WTC11 (cell line): Measurements from ENCODE around the gene SLC29A1.

Source experiments
- ATF3 ChIP-seq: sonication (generic); formaldehyde crosslinking; conservative IDR thresholded peaks from 2 replicates; pipeline ENCODE4 v1.8.1; 2022; ENCODE audit warnings: mild to moderate bottlenecking, missing genetic modification reagents
- CTCF ChIP-seq: fragments of 200-600 bp; IDR thresholded peaks from 2 replicates; pipeline ENCODE4 v1.8.0; 2022; ENCODE audit warnings: antibody characterized with exemption
- FOXP4 ChIP-seq: sonication (generic); formaldehyde crosslinking; IDR thresholded peaks from 2 replicates; pipeline ENCODE4 v1.8.0; 2022; ENCODE audit warnings: mild to moderate bottlenecking, missing genetic modification reagents
- USF2 ChIP-seq: sonication (generic); formaldehyde crosslinking; IDR thresholded peaks from 2 replicates; pipeline ENCODE4 v1.8.1; 2023; ENCODE audit warnings: mild to moderate bottlenecking, missing genetic modification reagents, moderate library complexity

DNA sequence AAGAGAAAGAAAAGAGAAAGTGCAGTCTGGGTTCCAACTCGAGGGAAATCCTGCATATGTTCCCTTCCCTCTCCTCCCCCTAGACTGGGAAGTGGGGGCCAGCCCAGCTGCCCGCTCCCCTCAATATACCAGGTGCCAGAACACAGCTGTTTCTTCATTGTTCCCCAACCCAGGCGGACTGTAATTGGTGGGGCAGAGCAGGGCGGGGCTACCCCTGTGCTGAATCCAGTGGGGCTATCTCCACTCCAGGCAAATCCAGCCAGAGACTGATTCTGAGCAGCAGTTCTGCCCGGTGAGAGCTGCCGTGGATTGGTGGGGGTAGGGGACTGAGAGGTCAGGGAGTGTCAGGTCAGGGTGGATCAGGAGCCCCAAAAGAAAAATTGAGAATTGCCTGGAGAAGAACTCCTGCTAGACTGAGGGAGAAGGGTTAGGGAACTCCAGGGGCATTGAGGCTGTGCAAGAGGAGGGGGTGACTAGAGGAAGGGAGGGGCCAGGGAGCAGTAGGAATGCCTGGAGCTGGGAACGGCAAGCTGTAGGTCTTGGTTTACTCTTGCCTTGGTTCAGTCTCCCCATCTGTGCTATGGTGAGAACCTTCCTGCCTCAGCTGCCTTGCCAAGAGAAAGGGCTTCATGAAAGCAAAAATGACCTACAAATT lies 6.6 kb upstream of the SLC29A1 start, which contains the start of gene MYMX:
- TF ChIP-seq CTCF (no peak), USF2 (CRISPR knock-in tag) (no peak), FOXP4 (CRISPR knock-in tag) (no peak), ATF3 (no peak)
